HG03442 (cell line): ENCODE data around the gene NLRX1.
"Not testable (repeated sequence)": the region's sequence is repeated elsewhere in the genome, so short reads cannot be mapped to it uniquely, and the experiment has no call there.

ENCODE experiments used
- ATAC-seq: cut with Tn5 transposase; IDR thresholded peaks from one replicate; pipeline ENCODE4 v1.9.1; 2021; ENCODE audit warnings: mild to moderate bottlenecking, moderate library complexity; ENCODE audit not compliant: unreplicated experiment

NLRX1 gene, protein sequence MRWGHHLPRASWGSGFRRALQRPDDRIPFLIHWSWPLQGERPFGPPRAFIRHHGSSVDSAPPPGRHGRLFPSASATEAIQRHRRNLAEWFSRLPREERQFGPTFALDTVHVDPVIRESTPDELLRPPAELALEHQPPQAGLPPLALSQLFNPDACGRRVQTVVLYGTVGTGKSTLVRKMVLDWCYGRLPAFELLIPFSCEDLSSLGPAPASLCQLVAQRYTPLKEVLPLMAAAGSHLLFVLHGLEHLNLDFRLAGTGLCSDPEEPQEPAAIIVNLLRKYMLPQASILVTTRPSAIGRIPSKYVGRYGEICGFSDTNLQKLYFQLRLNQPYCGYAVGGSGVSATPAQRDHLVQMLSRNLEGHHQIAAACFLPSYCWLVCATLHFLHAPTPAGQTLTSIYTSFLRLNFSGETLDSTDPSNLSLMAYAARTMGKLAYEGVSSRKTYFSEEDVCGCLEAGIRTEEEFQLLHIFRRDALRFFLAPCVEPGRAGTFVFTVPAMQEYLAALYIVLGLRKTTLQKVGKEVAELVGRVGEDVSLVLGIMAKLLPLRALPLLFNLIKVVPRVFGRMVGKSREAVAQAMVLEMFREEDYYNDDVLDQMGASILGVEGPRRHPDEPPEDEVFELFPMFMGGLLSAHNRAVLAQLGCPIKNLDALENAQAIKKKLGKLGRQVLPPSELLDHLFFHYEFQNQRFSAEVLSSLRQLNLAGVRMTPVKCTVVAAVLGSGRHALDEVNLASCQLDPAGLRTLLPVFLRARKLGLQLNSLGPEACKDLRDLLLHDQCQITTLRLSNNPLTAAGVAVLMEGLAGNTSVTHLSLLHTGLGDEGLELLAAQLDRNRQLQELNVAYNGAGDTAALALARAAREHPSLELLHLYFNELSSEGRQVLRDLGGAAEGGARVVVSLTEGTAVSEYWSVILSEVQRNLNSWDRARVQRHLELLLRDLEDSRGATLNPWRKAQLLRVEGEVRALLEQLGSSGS

DNA sequence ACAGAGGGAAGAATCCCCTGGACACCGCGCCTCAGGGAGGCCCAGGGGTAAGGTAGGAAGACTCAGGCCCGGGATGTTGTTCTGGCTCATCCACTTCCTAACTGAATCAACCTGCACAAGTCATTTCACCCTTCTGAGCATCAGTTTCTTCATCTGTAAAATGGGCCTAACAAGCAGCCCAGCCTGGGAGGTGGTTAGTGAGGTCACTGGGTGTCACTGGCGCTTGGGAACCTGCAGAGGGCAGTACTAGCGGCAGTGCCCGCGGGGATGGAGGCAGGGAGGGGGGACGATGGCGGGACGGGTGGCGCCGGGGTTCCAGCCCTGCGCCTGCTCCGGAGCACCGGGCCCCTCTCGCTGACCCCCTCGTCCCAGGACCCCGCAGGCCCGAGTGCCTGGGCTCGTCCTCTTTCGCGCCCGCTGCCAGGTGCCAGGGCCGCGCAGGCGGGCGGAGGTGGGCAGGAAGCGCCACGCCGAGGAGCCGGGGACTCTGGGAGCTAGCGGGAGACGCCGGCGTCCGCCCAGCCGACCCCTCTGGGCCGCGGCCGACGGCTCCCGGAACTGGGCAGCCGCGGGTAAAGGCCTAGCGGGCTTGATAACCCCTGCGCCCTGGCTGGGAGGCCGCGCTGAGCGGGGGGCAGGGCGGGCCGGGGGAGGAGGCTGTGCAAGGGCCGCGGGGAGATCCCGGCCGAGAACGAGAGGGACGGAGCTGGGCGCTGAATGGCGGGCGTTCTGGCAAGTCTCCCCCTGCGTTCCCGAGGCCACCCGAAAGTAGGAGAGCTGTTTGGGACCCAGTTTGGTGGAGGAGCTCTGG, at the start of gene NLRX1:
Gene NLRX1, plus strand, starts transcription at position 255 of the 811 bp plus-strand sequence. CDS start 2,679 bp downstream, outside the sequence.
- peak; percentile 87 for ATAC-seq

DNA sequence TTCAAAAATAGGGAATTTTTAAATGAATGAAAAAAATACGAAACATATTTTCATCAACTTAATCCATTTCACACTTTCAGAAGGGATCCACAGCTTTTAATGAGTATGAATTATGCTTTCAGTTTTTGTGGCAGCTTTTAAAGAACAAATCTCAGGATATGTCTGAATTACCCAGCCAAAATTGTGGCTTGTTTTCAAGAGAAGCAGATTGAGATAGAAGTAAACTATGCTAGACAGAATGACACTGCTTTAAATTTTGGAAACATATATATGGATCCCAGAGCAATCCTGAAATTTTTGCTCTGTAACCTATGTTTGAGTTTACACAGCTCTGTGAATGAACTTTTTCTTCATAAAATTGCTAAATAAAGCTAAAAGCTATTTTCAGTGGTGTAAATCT, 49.6 kb upstream of the NLRX1 start:
- no peak for ATAC-seq

DNA sequence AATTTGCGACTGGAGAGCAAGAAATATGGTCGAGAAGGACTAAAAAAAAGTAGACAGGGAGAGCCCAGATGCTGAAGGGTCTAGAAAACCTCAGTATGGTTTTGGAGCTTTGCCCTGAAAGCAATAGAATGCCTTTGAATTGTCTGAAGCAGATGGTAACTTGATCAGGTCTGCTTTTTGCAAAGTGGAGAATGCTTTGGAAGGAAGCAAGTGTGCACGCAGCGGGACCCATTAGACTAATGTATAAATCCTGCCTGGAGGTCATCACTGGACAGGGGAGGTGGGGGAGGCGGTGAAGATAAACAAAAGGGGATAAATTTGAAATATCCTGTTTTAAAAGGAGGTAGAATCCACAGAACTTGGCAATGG, 47.9 kb upstream of the NLRX1 start:
- ATAC-seq = no peak

DNA sequence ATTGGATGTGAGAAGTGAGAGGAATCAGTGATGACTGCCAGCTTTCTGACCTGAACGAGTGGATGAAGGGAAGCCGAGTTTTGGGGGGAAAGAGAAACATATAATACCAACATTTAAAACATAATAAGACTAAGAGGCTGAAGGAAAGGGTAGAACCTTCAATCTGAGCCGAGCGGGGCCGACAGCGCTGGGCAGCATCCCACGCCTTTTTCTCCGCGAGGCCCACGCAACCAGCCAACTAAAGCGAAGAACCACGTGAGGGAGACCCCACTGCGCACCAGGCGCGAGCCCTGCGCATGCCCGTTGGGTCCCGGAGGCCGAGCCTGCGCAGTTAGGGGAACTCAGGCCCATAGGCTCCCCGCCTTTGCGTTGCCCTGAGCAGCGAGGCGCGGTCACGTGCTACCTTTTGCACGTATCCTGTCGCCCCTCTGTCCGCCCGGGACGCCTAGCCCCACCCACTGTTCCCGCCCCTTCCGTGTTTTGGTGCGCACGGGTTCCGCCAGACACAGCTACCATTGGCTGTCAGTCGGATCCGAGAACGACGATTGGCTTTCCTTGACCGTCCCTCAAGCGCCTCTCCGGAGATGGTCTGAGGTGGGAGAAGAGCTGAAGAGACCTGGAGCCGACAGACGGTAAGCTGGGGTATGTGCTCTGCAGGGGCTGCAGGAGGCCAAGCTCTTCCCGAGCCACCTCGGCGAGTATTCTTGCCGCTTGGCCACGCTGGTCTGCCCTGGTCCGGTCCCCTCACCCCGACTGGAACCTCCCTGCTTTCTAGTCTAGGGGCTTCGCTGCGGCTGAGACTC, 47.3 kb upstream of the NLRX1 start, which contains the start of gene HINFP:
Gene HINFP, plus strand, starts transcription at position 573 of the 803 bp plus-strand sequence. CDS start 5,365 bp downstream, outside the sequence.
- peak; percentile 91 for ATAC-seq

DNA sequence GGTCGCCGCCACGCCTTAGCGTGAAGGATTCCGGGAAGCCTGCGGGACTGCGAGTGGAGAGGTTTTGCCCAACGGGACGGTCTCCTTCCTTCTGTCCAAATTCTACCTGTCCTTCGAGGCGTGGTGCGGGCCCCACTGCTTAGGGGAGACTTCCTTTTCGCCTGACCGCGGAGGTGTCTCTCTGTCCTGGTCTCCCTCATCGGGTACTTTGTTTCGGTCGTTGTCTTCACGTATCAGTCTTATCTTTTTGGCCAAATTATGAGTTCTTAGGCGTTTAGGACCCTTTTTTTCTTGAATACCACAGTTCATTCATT, 46.8 kb upstream of the NLRX1 start:
- ATAC-seq = no peak

DNA sequence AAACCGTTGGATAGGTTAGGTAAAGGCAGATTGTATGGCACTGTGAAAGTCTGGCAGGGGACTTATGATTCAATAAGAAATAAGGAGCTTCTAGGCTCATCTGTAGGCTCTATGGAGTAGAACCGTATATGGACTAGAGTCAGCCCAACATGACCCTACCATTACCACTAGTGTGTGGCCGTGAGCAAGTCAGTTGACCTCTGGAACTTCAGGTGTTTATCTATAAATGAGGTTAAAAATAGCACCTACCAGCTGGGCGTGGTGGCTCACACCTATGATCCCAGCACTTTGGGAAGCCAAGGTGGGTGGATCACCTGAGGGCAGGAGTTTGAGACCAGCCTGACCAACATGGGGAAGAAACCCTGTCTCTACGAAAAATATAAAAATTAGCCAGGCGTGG, 42.7 kb upstream of the NLRX1 start:
- ATAC-seq = no peak

DNA sequence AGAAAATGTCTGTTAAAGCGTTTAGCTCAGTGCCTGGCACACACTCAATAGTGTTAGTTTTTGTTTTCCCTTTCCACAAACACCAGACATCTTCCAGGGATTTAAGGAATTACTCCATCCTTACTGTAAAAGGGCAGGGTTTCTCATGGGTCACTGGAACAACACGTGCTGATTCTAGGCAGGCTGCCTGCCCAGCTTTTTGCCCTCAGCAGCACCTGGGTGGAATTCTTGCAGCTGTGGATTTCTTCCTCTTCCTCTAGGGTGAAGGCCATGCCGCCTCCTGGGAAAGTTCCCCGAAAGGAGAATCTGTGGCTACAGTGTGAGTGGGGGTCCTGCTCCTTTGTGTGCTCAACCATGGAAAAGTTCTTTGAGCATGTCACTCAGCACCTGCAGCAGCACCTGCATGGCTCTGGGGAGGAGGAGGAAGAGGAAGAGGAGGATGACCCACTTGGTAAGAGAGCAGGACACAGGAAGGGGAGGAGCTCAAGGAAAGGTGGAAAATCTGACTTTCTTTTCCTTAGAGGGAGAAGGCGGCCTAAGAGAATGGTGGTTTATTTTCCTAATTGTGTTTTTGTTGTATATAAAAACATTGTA, 41.8 kb upstream of the NLRX1 start:
- ATAC-seq = no peak

DNA sequence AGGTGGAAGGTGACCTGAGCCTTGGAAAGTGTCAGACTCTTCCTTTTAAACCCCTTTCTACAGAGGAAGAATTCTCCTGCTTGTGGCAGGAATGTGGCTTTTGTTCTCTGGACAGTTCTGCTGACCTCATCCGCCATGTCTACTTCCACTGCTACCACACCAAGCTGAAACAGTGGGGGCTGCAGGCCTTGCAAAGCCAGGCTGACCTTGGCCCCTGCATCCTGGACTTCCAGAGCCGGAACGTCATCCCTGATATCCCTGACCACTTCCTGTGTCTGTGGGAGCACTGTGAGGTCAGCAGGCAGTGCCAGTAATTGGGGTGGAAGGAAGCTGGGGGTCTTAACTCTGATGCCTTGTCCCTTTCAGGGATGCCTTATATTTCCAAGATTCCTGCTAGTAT, 37.9 kb upstream of the NLRX1 start:
- ATAC-seq = no peak

DNA sequence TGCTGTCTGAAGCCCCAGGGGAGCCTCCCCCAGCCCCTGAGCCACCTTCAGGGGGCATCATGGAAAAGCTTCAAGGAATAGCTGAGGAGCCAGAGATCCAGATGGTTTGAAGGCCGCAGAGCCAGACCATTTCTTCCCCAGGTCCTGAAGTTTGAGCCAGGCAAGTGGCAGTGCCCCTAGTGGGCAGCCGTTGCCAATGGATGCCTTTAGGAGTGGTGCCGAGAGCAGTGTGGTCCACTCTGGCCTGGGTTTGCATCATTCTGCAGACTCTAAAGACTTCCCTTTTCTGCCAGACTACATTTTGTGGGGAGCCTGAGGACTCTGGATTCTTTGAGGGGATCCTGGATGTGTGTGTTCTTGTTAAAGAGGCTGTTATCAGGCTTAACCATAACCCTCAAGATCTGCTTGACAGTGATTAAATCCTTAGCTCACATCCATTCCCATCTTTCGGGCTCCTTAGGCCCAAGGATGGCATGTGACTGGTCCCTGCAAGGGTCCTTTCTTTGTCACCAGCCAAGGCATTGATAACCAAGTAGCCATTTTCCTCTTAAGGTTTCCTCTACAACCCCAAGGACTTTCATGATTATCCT, 34.0 kb upstream of the NLRX1 start:
- no peak for ATAC-seq

DNA sequence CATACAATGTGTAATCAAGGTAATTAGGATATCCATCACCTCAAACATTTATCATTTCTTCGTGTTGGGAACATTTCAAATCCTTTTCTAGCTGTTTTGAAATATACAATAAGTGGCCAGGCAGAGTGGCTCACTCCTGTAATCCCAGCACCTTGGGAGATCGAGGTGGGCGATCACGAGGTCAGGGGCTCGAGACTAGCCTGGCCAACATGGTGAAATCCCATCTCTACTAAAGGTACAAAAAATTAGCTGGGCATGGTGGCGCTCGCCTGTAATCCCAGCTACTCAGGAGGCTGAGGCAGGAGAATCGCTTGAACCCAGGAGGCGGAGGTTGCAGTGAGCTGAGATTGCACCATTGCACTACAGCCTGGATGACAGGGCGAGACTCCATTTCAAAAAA, 29.2 kb upstream of the NLRX1 start:
- ATAC-seq = not testable (repeated sequence)

DNA sequence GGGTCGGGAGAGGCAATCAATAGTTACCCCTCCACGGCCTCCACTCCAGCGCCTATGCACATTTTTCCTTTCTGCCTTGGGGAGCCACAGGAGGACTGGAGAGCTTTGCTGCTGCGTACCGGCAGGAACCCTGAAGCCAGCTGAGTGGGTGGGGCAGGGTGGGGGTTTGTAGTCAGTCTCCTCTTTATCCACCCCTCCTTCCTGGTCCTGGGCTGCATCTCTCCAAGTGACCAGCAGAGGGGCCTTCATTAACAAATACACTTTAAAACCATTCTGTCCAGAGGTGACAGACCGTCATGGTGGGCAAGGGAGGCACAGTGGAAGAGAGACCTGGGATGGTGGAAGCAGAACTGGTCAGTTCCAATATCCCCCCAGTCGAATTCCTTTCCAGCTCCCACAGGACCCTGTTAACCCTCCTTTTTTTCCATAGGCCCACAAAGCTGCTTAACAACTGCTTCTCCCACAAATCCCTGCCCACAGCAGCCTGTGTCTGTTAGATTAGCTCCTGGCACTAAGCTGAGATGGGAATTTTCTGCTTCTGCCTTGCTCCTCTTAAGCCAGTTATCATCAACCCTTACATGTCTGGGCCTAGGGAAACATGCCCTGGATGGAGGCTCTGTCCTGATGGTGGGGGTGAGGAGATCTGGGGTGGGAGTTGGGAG, 23.6 kb upstream of the NLRX1 start:
- ATAC-seq = no peak

DNA sequence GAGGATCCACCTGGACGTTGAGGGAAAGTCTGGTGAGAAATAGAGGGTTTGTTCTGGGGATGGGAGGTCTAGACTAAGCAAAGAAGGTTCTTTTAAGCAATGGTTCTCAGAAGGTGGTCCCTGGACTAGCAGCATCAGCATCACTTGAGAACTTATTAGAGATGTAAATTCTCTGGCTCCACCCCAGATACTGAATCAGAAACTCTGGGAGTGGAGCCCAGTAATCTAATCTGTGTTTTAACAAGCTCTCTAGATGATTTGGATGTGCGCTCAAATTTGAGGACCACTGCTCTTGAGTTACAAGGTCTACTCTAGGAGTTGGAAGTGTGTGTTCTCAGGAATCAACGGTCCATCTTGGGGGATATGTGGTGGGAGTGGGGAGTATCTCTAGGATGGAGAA, 23.0 kb upstream of the NLRX1 start:
- no peak for ATAC-seq

DNA sequence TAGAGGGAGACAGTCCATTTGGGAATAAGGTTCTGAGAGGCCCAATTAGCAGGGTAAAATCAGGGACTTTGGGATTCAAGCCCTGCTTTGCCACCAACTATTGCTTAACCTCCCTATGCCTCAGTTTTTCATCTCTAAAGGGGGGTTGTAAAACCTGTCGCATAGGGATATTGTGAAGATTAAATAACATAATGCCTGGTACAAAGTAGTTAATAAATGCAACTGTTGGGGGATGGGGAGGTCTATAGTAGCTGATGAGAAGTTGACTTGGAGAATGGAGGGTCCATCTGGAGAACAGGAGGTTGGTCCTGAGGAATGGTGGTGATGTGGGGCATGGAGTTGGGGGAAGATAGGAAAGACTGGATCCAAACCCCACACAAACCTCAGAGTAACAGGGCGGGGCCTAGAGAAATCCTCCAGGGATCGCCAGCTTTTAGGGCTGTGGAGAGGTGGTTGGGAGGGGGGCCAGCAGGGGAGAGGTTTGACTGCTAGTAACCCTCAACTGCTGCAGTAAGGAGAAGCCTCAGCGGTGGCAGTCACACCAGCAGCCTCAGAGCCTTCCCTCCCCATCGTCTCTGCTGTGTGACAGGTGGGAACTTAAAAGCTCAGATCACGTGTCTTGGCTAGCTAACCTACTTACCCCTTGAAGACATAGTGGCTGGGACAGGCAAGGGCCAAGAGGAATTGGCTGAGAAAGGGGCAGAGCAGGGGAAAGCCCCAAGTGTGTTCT, 20.8 kb upstream of the NLRX1 start:
- no peak for ATAC-seq

DNA sequence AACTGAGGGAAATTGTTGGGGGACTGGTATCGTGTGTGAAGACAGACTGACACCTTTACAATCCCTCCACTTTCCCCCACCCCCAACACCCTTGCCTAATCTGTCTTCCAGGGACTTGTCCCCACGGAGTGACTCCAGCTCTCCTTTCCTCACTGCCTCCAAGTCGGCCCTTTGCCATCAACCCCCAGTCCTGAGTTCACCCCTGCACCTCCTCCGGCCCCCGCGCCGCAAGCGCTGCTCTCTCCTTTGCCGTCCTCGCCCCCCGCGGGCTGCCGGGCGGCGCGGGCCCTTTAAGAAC, 19.9 kb upstream of the NLRX1 start:
- no peak for ATAC-seq

DNA sequence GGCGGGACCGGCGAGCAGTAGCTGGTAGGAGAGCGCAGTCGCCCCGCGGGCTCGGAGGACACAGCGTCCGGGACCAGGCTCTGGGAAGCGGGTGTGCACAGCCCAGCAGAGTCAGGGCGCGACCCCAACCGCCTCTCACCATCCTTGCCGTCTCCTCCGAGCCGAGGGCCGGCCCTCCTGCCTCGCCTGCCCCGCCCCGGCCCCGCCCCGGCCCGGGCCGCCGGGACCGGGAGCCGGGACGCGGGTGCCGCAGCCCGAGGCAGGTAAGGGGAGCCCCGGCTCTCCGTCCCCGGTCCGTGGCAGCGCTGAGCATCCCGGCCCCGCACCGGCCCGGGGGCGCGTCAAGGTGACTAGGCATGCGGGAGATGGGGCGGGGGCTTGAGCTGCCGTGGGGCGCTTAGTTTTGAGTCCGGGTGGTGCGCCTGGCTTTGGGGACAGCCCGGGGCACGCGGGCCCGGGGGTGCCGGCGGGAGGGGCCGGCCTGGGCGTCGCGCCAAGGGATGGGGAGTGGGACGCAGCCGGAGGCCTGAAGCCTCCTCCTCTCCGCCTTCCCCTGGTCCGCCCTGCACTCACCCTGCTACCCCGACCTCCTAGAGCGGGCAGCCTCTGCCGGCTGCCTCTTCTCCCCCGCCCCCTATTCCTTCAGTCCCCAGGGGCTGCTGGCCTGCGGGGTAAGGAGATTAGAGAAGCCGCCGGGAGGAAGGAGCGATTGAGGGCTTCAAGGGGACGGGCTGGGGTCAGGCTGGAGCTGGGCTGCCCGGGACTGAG, 19.3 kb upstream of the NLRX1 start, which contains the start of gene ABCG4:
Gene ABCG4, plus strand, starts transcription at position 35 of the 768 bp plus-strand sequence. CDS start 914 bp downstream, outside the sequence.
- ATAC-seq = no peak

DNA sequence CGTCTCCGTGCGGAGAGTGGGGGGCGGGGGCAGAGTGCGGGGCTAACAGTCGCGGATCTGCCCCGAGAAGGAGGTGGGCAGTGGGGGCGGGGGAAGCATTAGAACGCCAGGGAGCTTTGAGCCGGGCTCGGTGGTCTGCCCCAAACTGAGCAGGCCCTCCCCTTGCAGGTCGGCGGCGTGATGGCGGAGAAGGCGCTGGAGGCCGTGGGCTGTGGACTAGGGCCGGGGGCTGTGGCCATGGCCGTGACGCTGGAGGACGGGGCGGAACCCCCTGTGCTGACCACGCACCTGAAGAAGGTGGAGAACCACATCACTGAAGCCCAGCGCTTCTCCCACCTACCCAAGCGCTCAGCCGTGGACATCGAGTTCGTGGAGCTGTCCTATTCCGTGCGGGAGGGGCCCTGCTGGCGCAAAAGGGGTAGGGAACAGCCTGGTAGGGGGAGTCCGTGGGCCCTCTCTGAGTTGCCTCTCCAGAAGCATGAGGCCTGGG, 18.7 kb upstream of the NLRX1 start:
- ATAC-seq = no peak

DNA sequence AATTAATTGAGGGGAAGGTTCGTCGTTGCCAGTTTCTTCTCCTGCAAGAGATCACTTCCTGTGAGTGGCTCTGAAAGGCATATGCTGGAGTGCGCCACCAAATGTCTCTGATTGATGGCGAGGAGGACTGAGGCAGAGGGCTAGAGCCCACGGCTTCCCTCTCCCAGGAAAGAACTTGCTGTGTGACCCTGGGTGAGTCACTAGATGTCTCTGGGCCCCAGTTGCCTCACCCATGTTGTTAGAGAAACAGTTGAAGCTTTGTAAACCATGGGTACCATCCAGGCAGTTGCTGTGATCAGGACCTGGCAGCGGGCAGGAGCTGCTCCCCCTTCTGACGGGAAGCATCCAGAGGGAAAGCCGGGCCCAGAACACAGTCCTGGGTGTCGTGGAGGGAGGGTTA, 16.5 kb upstream of the NLRX1 start:
- ATAC-seq = no peak
